Activated T-cell treated with anti-CD3 and anti-CD28 coated beads for 1 hour (primary cell): Measurements from ENCODE around the gene EPB41L4B.

Source experiments
- DNase-seq: peaks from one replicate; pipeline ENCODE4 v3.0.0-alpha.2; 2020; ENCODE audit warnings: low read depth

The EPB41L4B gene

DNA sequence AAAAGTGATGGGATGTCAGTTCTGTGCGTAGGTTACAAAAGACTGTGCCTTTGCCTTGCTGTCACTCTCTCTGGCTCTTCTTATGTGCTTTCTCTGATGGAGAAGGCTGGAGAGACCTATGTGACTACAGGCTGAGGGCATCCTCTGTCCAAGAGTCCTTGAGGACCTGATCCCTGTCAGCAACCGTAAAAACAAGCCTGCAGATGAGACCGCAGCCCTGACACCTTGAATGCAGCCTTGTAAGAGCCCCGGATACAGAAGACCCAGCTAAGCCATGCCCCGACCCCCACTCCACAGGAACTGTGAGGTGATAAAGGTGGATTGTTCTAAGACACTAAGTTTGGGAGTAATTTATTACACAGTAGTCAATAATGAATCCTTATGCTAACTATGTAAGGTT is 121.2 kb downstream of the EPB41L4B start:
- DNase-seq, result no peak

GRCh38 chr9:109198736-109199382 is 122.0 kb downstream of the EPB41L4B start:
- no peak for DNase-seq

DNA sequence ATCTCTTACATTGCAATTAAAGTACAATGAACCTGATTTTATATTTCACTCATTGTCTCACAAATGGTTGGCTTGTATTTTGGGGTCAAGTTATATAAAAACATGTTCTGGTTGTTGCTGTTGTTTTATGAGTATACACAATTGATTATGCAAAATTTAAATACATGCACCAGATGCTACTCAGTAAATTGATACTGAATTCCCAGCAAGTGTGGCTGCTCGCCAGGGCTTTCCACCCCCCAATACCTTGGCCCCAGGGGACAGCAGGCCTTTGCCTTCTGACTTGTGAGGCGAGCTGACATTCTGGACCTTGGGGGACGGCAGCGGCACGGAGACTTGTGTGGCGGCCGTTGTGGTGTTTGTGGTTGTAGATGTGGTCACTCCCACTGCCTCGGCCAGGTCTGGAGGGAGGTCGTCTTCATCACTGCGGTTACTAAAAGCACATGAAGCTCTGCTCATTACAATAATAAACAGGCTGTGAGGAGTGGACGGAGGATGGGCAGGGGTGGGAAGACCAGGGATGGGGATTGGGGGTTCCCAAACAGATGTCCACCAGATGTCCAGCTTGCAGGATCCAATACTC is 126.8 kb downstream of the EPB41L4B start:
- no peak for DNase-seq

- no peak for DNase-seq
Measured at GRCh38 chr9:109192732-109193361, 128.0 kb downstream of the EPB41L4B start.

DNA sequence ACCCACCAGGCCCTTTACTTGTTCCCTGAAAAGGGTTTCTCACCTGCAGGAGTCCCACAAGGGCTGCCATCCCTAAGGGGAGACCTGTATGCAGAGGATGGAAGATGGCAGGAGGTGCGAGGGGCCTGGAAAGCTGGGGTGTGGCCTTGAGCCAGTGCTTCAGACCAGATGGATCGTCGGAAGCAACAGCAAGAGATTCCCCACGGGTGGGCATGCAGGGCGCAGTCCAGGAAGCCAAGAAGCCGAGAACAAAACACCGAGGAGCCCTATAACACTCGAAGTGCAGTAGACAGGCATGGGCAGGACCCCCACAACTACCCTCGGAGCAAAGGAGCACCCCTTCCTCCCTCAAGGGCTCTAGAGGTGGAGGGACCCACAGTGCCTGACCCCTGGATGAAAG is 129.1 kb downstream of the EPB41L4B start:
- DNase-seq, result no peak

DNA sequence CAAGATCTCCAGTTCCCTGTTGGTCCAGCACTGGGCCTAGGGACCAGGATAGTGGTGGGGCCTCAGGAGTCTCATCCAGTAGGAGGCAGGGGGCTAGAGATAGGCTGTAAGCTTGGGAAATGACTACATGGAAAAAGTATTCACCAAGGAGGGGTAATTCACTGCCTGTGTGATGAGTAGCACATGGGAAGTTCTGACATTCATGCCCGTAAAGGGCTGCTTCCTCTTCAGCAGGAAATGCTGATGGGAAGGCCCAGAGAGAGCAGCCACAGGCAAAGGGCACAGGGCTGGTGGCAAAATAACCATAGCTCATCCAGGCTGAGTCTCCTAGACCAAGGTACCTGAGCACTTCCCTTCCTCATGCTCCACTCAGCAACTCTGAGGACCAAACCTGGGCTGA is 130.7 kb downstream of the EPB41L4B start:
- no peak for DNase-seq

GRCh38 chr9:109186857-109187520 is 133.9 kb downstream of the EPB41L4B start:
- no peak for DNase-seq

DNA sequence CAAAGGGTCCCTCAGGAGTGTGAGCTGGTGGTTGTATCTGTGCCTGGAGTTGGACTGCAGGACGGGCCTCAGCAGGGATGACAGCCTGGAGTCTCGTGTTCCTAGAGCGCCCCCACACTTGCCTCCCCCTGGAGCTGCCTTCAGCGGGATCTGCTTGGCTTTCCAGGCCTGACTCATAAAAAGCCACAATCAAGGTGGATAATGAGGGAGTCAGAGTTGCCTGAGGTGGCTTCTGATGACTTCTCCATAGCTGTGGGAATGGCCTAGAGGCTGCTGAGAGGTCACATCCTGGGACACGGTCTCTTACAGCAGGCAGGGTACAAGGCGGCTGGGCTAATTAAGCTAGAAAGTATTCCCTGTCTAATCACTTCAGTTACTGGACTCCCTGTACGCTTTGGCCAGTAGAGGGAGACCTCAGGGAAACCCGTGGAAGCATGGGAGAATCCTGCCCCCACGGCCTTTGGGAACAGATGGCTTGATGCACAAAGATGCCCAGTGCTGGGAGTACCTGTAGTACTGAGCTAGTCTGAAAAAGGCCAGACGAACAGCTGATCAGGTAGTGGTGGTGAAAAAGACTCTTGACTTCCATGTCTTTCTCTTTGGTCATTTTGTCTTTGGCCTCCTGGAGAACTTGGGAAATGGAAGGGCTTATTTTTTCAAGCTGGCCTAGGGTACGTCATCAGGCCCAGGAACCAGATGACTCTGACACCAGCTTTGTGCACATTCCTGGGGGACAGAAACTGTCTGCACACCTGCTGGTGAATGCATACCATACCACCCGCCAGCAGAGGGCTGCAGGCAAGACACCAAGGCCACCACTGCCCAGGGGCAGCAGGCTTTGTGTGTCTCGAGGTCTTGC is 137.7 kb downstream of the EPB41L4B start:
- DNase-seq, result no peak

DNA sequence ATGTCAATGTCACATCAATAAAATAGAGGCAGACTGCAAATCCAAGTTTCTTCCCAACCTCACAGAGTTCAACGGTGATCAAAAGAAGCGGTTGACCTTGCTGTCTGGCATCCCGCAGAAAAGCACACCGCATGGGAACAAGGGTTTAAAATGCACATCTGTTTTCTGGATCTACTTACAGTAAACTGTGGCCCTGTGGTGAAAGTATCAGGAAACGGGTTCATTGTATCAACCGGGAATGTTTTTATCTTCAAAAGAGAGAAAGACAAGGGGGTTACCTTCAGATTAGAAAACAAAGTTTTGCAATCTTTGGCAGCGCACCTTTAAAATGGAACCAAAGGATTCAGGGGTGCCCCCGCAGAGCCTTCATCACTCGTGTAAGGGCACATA is 138.3 kb downstream of the EPB41L4B start:
- DNase-seq, result no peak

GRCh38 chr9:109181284-109181683 is 139.6 kb downstream of the EPB41L4B start:
- DNase-seq, result no peak

- no peak for DNase-seq
Measured at GRCh38 chr9:109179801-109180523, 140.9 kb downstream of the EPB41L4B start.

DNA sequence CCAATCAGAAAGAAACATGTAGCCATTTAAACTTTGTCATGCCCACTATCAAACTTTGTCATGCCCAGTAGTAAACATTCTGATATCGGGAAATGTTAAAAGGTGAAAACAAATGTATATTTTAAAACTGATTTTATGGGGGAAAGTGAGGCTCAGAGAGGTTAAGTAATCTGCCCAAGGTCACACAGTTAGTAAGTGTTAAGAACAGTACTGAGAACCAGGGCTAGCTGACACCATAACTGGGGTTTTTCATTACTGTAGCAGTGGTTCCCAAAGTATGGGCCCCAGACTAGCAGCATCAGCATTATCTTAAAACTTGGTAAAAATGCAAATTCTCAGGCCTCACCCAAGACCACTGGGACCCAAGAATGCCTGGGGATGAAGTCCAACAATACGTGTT is 143.9 kb downstream of the EPB41L4B start:
- no peak for DNase-seq

DNA sequence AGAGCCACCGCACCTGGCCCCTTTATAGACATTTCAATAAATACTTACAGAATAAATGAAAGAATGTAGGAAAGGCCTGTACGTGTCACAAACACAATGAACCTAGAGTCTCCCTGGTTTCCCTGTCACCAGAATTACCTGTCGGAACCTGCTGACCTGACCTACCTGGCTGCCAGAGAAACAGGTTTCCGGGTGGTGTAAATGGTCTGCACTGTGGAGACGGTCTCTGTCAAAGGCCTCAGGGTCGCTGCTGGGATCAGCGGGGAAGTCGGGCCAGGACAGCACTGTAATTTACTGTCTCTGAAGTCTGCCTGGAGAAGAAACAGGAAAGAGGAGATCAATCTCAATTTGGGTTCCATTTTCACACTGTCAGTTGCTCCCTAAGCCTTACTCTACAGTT is 144.5 kb downstream of the EPB41L4B start:
- DNase-seq, result no peak

- no peak for DNase-seq
Measured at GRCh38 chr9:109172935-109173334, 147.9 kb downstream of the EPB41L4B start.

DNA sequence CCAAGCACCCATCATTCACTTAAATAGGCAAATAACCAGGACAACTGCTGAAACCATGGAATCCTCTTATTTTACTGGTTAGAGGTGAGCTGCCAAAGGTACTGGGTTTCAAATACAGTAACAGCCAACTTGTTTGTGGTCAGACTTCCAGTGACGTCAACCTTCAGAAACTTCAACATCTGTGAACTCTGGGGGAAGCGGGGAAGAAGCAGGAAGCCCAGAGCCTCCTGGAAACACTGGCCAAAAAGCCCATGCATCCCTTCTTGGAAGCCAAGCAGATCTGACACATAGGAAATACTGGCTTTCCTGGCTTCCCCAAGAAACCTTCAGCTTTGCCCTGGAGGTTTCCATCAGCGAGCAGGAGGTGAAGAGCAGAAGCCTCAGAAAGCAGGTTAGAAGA is 148.9 kb downstream of the EPB41L4B start:
- DNase-seq, result no peak

DNA sequence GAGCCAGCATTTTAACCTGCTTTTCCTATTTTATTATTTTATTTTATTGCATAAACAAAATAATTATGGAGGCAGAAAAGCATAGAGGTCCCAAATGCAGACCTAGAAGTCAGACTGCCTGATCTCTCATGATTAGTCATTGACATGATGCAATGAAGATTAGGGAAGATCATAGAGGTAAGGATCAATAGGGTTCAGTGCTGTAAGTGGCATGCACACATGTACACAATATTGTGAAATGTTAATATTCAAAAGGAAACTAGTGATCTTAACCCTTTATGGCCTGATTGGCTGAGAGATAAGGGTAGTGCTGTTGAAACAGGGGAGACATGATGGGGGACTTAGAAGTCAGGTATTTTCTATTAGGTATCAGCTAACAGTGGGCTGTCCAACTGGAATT is 152.7 kb downstream of the EPB41L4B start:
- no peak for DNase-seq

- no peak for DNase-seq
Measured at GRCh38 chr9:109167716-109168115, 153.1 kb downstream of the EPB41L4B start.

DNA sequence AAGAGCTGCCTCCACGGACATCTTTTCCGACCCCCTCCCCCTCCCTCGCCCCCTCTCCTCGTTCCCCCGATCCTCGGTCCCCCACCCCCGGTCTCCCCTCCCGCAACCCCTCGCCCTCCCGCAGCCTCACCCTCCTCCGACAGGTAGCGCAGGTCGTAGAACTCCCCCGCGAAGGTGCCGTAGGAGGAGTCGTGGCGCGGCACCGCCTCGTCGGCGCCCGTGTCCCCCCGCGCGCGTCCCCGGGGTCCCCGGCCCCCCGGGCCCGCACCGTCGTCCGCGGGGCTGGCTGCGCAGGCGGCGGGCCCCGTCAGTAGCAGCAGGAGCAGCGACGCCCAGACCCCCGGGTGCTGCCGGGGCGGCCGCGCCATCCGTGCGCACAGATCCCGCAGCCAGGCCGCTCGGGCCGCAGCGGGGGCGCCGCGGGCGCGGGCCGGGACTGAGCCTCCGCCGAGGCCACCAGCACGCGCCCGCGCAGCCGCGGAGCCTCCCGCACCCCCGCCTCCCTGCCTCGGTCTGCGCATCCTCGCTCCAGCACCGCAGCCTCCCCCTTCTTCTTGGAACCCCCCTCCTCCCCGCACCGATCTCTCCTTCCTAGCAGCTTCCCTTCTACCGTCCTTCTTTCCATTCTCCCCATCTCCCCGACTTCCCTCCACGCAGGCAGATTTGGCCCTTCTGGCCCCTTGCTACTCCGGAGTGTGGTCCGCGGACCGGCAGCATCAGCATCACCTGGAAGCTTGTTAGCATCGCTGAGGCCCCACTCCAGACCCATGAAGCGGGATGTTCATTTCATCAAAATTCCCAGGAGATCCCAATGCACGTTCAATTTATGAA is 153.9 kb downstream of the EPB41L4B start, which contains the start of gene FRRS1L:
TSS of gene FRRS1L (minus strand) at position 479 of the 831 bp plus-strand sequence. CDS start at position 368, 111 bp downstream.
- no peak for DNase-seq

DNA sequence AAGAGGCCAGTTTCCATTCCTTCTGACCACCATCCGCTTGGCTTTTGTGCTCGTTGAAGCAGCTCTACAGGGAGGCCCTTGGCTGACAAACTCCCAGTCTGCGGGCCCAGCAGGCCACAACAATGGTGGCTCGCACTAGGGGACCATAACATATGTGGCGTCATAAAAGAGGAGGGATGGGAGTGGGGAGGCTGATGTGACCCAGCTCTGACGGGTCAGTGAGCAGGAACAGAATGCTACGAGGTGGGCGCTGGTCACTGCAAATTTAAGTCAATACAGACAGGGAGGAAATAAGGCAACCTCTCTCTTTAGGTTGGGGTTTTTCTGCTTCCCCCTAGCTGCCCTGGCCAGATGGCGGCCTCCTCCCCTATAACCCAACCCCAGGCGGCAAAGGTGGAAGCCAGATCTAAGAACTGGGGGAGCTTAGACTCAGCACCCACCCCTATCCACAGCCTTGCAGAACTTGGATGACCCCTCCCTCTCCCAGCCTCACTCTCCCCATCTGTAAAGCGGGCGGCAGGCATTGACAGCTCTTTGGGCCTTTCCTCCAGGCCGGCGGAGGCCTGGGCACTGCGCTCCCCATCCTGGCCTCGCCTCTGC is 154.6 kb downstream of the EPB41L4B start:
- DNase-seq, result no peak

DNA sequence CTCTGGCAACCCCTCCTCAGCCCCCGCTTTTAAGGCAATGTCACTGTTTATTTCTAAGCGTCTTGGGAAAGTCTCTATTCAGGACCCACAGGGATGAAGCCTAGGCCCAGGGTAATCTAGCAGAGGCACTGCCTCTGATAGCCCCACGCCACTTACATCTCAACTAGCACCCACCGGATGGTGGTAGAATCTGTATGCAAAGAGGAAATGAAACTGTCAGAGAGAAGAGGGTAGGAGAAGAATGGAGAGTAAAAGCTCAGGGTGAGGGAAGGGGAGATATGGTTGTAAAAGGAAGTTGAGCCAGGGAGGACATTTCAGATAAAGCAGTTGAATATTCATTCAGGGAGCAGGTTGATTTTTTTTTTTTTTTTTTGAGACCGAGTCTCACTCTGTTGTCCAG is 156.8 kb downstream of the EPB41L4B start:
- no peak for DNase-seq
